Measurements from ENCODE around the gene B9D1. TPM values are rescaled to one million over a fixed set of nuclear protein-coding genes. Genes with fewer than 3 reads are reported as not detected.

The B9D1 gene
- total RNA-seq, 1 experiment from 2014 or later, result 48.0 TPM

DNA sequence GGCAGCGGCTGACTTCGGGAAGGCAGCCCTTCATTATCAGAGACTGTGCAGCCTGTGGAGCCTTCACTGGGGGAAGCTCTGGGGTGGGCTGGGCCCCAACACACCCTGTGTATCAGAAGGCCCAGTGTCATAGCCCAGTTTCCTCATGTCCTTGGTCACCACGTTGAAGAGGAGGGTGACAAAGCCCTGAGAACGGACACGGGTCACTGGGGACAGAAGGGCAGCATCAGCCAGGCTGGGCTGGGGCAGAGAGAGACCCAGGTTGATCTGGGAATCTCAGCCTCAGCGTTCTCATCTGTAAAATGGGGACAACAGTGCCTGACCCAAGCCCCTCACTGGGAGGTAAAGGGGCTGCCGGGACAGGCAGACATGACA lies 19.3 kb downstream of the B9D1 start:
- Histone ChIP-seq H3K9me2 (replicated peaks; ENCODE audit: low read length) (no peaks in the 10 kb centered on the region), H4K20me1 (ENCODE audit: low read length) (no peaks in the 10 kb centered on the region), H3K9ac (ENCODE audit: low read length) (no peak overlapping the region), H3K9me3 (ENCODE audit: low read length) (no peaks in the 10 kb centered on the region), H3K36me3 (ENCODE audit: low read depth, low read length) (no peaks in the 10 kb centered on the region), H3K27ac (ENCODE audit: low read length) (no peak overlapping the region), H3K4me3 (ENCODE audit: low read length) (no peak overlapping the region), H3K79me2 (ENCODE audit: low read length) (no peaks in the 10 kb centered on the region), H3F3A (ENCODE audit: low read length, unreplicated experiment) (no peaks in the 10 kb centered on the region), H3K4me2 (ENCODE audit: low read length) (no peak overlapping the region), H3K27me3 (ENCODE audit: low read length) (no peaks in the 10 kb centered on the region), H3K4me1 (ENCODE audit: insufficient read depth, low read length) (peaks cover 25% of the 10 kb centered on the region), H2AFZ (ENCODE audit: low read length) (no peak overlapping the region)
- no peak for TF ChIP-seq EZH2 (IDR thresholded peaks at IDR 0.05; ENCODE audit: low read length, unreplicated experiment)
- TF ChIP-seq EZH2phosphoT487 (IDR thresholded peaks at IDR 0.05; ENCODE audit: borderline replicate concordance, low read length), result no peak
- TF ChIP-seq, protein P1, sequence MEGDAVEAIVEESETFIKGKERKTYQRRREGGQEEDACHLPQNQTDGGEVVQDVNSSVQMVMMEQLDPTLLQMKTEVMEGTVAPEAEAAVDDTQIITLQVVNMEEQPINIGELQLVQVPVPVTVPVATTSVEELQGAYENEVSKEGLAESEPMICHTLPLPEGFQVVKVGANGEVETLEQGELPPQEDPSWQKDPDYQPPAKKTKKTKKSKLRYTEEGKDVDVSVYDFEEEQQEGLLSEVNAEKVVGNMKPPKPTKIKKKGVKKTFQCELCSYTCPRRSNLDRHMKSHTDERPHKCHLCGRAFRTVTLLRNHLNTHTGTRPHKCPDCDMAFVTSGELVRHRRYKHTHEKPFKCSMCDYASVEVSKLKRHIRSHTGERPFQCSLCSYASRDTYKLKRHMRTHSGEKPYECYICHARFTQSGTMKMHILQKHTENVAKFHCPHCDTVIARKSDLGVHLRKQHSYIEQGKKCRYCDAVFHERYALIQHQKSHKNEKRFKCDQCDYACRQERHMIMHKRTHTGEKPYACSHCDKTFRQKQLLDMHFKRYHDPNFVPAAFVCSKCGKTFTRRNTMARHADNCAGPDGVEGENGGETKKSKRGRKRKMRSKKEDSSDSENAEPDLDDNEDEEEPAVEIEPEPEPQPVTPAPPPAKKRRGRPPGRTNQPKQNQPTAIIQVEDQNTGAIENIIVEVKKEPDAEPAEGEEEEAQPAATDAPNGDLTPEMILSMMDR (conservative IDR thresholded peaks at IDR 0.05; ENCODE audit: low read depth, low read length), result no peak
- ChIA-PET CTCF (no interaction called here), POLR2A (ENCODE audit: unreplicated experiment) (no interaction called here)
- ATAC-seq (no peak), DNase-seq (no peak)
- BruUV-seq (replicated peaks), result no TSS peak
- intact Hi-C loops (cut with micrococcal nuclease), result no loop called here

DNA sequence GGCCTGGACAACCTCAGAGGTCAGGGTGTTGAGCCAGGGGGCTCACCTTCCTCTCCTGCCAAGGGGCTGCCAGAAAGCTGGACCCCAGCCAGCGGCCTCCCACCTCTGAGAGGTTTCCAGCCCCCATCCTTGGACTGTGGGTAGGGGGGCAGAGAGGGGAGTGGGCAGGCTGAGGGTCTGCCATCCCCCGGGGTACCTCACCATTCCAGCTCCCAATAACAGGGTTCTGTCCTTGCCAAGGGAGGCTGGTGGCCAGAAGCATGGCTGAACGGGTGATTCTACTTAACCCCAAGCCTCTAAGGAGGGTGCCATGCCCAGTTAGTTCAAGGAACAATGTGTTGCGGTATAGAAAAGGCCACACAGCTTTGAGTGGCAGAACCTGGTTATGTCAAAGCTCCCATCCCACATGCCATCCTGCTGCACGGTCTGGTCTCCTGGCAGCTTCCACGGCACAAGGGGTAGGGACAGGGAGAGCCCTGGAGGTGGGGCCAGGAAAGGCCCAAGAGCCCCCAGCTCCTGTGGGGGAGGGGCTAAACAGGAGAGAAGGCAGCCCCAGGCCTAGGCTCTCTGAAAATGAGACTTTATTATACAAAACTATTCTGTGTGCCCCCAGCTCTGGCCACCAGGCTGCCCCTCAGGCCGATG lies 19.8 kb downstream of the B9D1 start:
- no peaks in the 10 kb centered on the region for H3K27me3 ChIP-seq (ENCODE audit: low read length)
- POLR2A ChIA-PET (ENCODE audit: unreplicated experiment), result interaction anchor here (0.5 kb wide), 1 partner anchor 306 kb away, joined by 3 read pairs; the partner anchor contains the start of gene ALDH3A2
- CTCF ChIA-PET, result no interaction called here
- no peak overlapping the region for H3K4me3 ChIP-seq (ENCODE audit: low read length)
- no peak overlapping the region for H3K9ac ChIP-seq (ENCODE audit: low read length)
- H3F3A ChIP-seq (ENCODE audit: low read length, unreplicated experiment), result no peaks in the 10 kb centered on the region
- no peaks in the 10 kb centered on the region for H4K20me1 ChIP-seq (ENCODE audit: low read length)
- peaks cover 20% of the 10 kb centered on the region for H3K4me1 ChIP-seq (ENCODE audit: insufficient read depth, low read length)
- no peaks in the 10 kb centered on the region for H3K79me2 ChIP-seq (ENCODE audit: low read length)
- H3K36me3 ChIP-seq (ENCODE audit: low read depth, low read length), result no peaks in the 10 kb centered on the region
- no peak overlapping the region for H3K27ac ChIP-seq (ENCODE audit: low read length)
- ATAC-seq, result no peak
- H2AFZ ChIP-seq (ENCODE audit: low read length), result no peak overlapping the region
- no peak for DNase-seq
- H3K9me3 ChIP-seq (ENCODE audit: low read length), result no peaks in the 10 kb centered on the region
- intact Hi-C loops (cut with micrococcal nuclease), result no loop called here
- no peak for TF ChIP-seq EZH2 (IDR thresholded peaks at IDR 0.05; ENCODE audit: low read length, unreplicated experiment)
- TF ChIP-seq, protein P1 (conservative IDR thresholded peaks at IDR 0.05; ENCODE audit: low read depth, low read length), result no peak
- no peak for TF ChIP-seq EZH2phosphoT487 (IDR thresholded peaks at IDR 0.05; ENCODE audit: borderline replicate concordance, low read length)
- BruUV-seq (replicated peaks), result no TSS peak
- H3K9me2 ChIP-seq (replicated peaks; ENCODE audit: low read length), result no peaks in the 10 kb centered on the region
- H3K4me2 ChIP-seq (ENCODE audit: low read length), result no peak overlapping the region

All from PC-3 (cell line).